Astrocyte of the spinal cord (primary cell): Measurements from ENCODE around the gene LRCH2.
"Not testable (repeated sequence)": the region's sequence is repeated elsewhere in the genome, so short reads cannot be mapped to it uniquely, and the experiment has no call there.

Experiments
- DNase-seq: peaks from one replicate; pipeline ENCODE4 v3.0.0; 2011; ENCODE audit warnings: low read depth, low spot score
- H3K4me3 ChIP-seq: 2 replicates; pipeline ENCODE4 v1.5.1; 2011; ENCODE audit warnings: low read depth, mild to moderate bottlenecking, low read length, moderate library complexity
- in situ Hi-C: cut with HindIII; loops from 2 replicates; pipeline ENCODE4 v1.10.0; 2017; ENCODE audit warnings: low sequenced_read_pairs
- TF ChIP-seq, protein P1 (sequence below): IDR thresholded peaks from 2 replicates; pipeline ENCODE4 v1.5.1; 2012; ENCODE audit warnings: low read depth, mild to moderate bottlenecking, low read length, inconsistent platforms

The LRCH2 gene

GRCh38 chrX:115237056-115237455, 3.2 kb upstream of the LRCH2 start:
- in situ Hi-C loops = no loop called here
- TF ChIP-seq, protein P1, sequence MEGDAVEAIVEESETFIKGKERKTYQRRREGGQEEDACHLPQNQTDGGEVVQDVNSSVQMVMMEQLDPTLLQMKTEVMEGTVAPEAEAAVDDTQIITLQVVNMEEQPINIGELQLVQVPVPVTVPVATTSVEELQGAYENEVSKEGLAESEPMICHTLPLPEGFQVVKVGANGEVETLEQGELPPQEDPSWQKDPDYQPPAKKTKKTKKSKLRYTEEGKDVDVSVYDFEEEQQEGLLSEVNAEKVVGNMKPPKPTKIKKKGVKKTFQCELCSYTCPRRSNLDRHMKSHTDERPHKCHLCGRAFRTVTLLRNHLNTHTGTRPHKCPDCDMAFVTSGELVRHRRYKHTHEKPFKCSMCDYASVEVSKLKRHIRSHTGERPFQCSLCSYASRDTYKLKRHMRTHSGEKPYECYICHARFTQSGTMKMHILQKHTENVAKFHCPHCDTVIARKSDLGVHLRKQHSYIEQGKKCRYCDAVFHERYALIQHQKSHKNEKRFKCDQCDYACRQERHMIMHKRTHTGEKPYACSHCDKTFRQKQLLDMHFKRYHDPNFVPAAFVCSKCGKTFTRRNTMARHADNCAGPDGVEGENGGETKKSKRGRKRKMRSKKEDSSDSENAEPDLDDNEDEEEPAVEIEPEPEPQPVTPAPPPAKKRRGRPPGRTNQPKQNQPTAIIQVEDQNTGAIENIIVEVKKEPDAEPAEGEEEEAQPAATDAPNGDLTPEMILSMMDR = no peak
- no peak overlapping the region for H3K4me3 ChIP-seq
- no peak for DNase-seq

- TF ChIP-seq, protein P1 = no peak
- DNase-seq = no peak
- no peak overlapping the region for H3K4me3 ChIP-seq
- in situ Hi-C loops = no loop called here
These were observed 2.7 kb upstream of the LRCH2 start for GRCh38 chrX:115236560-115236959.

DNA sequence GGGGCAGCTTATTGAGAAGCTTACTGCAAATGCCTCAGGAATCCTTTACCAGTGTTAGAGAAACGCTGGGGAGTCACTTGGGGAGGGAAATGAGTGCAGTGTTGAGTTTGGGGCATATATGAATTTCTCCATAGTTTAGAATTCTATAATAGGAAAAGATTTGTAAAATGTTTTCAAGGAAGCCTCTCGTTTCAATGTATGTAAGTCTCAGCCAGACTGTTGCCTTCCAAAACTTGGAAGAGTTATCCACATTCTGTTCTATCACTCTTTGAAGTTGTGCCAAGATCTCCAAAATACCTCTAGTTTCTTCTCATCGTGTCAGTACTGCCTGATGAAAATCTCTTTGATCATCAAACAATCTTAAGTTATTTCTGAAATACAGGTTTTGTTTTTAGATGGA, 565 bp upstream of the LRCH2 start:
- in situ Hi-C loops = no loop called here
- peak; percentile 11 for DNase-seq
- H3K4me3 ChIP-seq = peak overlapping the region; percentile 69
- TF ChIP-seq, protein P1 = no peak

DNA sequence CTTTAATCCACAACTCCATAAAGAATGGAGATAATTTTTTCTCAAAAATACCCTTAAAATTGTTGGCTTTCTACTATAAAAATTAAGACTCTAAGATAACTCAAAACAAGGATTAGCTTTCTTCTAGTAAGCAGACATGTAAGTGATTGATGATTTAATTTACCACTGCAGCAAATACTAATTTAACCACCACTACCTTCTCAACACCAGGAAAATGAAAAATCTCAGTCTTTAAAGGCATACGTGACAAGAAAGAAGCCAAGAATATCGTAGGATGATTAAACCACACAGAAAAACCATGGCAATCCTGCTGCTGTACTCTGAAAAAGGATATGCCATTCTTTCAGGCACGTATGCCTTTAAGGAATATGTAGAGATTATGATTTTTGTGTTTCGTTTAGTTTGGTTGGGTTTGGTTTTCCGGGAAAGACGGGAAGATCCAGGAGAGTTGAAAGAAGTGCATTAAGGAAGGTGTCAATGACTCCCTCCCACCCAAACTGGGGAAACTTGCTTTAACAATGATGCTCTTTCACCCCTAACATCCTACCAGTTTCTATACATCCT, 881 bp downstream of the LRCH2 start:
- H3K4me3 ChIP-seq = peak overlapping the region; percentile 69
- TF ChIP-seq, protein P1 = no peak
- peak; percentile 1 for DNase-seq
- in situ Hi-C loops = no loop called here

DNA sequence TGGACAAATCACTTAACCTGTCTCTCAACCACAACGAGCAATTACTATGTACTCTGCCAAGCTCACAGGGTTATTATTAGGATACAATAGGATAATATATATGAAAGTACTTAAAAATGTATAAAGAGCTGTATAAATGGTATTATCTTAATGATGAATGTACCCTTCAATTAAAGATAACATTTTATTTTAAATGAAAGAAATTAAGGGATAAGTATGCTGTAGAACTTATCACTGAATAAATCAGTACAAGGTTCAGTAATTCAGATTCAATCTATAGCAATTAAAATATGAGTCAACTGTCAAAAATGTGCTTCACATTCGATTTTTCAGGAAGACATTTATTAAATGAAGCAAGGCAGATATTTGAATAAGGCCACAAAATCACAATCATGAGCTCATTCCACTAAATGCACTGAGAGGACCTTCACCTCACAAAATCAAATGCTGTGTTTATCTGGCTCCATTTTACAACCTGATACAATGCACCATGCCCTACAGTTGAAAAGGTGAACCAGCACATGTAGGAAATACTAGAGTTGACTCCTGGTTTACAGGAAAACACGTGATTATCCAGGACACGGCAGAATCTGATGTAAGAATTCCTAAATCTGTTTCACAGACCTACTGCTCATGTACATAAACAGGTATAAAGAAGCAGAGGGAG, 4.4 kb downstream of the LRCH2 start:
- in situ Hi-C loops = no loop called here
- H3K4me3 ChIP-seq = no peak overlapping the region
- no peak for DNase-seq
- TF ChIP-seq, protein P1 = no peak

- in situ Hi-C loops = no loop called here
- H3K4me3 ChIP-seq = no peak overlapping the region
- peak; percentile 12 for DNase-seq
- TF ChIP-seq, protein P1 = peak; percentile 52
These were observed 7.0 kb downstream of the LRCH2 start for GRCh38 chrX:115226929-115227328.

DNA sequence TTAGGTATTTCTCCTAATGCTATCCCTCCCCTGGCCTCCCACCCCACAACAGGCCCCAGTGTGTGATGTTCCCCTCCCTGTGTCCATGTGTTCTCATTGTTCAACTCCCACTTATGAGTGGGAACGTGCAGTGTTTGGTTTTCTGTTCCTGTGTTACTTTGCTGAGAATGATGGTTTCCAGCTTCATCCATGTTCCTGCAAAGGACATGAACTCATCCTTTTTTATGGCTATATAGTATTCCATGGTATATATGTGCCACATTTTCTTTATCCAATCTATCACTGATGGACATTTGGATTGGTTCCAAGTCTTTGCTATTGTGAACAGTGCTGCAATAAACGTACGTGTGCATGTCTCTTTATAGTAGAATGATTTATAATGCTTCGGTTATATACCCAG, 16.6 kb downstream of the LRCH2 start:
- in situ Hi-C loops = not testable (repeated sequence)

More for the DNA sequence above, 16.6 kb downstream of the LRCH2 start:
- not testable (repeated sequence) for DNase-seq, H3K4me3 ChIP-seq
